HG03565 (cell line): ENCODE data around the gene ADAP1.
"Not testable (repeated sequence)": the region's sequence is repeated elsewhere in the genome, so short reads cannot be mapped to it uniquely, and the experiment has no call there.

Experiments used
- ATAC-seq: cut with Tn5 transposase; IDR thresholded peaks from one replicate; pipeline ENCODE4 v1.9.1; 2021; ENCODE audit warnings: mild to moderate bottlenecking, moderate library complexity; ENCODE audit not compliant: unreplicated experiment

ADAP1 gene

DNA sequence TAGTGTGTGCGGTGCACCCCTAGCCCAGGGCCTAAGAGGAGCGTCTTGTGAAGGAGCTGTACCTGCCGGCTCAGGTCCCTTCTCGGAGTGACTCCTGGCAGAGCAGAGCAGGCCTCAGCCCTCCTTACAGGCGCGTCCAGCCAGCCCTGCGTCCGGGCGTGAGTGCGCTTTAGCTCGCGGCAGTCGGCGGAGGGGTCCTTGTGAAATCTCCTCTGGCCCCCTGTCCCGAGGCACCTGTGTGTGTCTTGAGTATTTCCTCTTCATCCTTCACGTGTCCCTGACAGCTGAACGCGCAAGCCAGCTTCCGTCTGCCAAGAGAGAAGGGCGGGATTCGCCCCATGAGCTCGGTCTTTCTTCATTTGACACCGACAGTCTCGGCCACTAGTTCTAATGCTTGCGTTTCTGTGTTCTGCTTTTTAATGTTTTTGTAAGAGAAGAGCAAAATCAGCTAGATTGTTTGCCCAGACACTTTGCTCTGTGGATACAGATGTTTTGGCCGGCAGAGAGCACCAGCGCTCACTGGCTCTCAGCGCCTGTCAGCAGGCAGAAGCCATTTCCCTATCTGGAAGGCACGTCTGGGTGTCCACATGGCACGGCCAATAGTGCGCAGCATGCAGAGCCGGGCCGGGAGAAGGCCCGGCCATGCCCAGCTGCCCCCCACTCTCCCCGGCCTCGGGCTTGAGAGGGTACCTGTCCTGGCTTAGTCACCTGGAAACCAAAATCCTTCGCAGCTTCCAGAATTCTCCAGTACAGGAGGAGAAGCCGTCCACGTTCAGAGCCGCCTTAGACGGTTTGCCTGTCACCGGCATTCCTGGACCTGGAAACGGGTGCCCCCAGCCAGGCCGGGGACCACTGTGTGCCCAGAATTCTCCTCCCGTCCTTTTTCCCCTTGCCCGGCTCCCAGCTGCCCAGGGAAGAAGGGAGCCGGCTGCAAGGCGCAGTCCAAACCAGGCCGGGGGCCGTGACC, 71.1 kb downstream of the ADAP1 start:
- ATAC-seq, result no peak

DNA sequence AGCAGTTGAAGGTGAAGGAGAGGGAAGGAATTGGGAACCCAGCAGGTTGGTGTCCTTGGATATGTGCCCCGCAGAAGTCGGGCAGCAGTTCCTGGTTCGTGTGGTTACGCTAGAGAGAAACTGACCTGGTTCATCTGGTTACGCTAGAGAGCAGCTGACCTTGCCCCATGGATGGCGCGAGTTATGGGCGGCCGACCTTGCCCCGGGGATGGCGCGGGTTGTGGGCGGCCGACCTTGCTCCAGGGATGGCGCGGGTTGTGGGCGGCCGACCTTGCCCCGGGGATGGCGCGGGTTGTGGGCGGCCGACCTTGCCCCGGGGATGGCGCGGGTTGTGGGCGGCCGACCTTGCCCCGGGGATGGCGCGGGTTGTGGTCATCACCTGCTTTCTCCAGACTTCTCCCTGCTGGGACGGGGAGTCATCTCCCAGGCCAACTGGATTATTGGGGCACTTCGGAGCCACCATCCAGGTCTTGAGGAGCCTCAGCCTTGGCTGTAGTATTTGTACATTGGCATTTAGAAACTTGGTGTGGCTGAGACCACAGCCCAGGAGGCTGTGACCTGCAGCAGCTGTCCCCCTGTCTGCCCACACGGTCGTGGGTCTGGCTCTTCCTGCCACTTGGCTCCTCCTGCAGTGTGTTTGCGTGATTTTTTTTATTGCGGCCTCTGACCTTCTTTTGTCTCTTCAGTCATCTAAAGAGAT, 72.0 kb downstream of the ADAP1 start:
- no peak for ATAC-seq

DNA sequence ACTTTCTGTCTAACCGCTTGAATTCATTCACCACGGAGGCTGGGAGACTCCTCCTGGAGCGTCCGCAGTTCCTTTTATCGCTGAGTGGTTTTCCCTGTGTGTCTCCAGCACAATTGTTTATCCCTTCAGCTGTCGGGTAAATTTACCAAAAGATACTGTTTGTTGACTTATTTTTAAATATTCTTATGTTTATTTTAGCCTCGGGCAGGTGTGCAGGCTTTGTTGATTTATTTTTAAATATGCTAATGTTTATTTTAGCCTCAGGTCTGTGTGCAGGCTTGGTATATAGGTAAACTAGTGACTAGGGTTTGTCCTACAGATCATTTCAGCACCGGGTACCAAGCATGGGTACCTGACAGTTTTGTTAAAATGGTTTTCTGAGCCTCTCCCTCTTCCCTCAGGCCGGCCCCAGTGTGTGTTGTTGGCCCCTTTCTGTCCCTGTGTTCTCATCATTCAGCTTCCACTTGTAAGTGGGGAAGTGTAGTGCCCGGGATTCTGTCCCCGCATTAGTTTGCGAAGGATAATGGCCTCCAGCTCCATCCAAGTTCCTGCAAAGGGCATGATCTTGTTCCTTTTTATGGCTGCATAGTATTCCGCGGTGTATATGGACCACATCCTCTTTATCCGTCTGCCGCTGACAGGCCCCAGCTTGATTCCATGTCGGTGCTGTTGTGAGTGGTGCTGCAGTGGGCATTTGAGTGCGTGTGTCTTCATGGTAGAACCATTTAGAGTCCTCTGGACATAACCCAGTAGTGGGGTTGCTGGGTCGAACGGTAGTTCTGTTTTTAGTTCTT, 72.8 kb downstream of the ADAP1 start:
- ATAC-seq, result no peak

DNA sequence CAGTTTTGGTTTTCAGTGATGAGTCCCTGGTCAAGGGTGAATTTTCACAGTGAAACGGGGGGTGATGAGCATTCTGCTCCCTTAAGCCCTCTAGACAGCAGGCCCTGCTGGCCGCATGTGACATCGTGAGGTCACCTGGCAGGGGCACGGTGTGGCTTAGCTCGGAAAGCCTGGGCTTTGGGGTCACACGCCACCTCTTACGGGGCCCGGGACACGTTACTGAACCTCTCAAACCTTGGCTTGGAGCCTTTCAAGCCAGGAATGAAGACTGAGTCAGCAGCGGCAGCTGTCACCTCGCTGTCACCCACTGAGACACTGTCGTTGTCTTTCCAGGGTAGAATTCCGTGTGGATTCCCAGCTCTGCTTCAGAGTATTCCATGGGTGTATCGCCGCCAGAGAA, 74.0 kb downstream of the ADAP1 start:
- no peak for ATAC-seq

DNA sequence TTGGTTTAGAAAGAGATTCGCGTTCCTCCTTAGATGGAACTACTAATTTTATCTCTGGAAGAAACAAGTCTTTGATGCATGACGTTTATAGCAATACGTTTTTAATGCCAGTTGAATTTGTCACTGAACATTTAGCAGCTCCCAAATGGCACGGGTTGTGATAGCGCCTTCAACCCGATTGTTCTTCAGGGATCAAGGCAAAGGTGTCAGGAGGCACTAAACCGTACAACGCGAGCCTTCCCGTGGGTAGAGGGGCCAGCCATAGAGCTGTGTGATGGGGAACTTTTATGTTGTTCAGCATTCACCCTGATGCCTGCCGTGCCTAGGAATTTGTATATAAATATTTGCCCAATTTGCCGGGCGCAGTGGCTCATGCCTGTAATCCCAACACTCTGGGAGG, 74.8 kb downstream of the ADAP1 start:
- no peak for ATAC-seq

DNA sequence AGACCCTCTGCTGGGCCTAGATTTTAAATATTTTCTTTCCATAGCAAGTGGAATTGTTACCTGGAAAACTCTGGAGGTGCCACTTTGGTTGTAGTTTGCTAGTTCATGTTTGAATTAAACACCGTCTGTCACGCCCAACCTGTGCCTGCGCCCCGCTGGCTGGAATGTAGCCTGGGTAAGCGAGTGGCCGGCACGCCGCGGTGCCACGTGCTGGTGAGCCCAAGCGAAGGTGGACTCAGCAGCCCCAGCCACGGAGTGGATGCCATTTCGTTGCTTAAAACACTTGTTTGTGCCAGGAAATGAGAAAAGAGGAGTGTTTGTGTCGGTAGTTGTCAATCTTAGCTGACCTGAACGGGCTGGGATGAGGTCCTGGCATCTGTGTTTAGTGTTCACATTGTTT, 75.4 kb downstream of the ADAP1 start:
- no peak for ATAC-seq

DNA sequence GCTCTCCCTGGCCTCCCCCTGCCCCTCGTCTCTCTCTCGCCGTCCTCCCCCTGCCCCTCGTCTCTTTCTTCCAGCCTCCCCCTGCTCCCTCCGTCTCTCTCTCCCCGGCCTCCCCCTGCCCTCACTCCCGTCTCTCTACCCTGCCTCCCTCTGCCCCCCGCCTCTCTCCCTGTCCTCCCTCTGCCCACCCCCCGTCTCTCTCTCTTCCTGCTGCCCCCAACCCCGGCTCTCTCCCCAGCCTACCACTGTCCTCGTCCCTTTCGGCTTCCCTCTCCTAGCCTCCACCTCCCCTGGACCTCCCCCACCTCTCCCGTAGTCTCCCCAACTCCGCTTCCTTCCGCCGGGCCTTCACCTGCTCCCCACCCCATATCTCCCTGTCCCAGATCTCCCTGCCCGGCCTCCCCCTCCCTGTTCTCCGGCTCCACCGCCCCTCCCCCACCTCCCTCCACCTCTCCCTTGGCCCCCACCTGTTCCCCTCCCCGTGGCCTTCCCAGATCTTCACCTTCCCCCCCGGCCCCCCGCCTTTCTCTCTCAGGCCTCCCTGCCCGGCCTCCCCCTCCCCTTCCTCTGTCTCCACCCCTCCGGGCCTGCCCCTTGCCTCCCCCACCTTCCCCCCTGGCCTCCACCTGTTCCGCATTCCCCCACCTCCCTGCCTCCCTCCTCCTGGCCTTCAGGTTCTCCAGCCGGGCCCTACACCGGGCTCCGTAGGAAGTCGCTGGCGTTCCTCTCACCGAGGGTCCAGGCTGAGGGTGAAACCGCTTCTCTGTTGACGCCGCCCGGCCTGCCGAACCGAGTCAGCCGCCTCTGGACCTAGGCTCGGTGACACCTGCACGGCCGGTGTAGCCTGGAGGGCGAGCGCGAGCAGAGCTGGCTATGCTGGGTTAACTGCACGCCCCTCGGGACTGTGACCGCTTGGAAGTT, 76.9 kb downstream of the ADAP1 start:
- ATAC-seq, result no peak

DNA sequence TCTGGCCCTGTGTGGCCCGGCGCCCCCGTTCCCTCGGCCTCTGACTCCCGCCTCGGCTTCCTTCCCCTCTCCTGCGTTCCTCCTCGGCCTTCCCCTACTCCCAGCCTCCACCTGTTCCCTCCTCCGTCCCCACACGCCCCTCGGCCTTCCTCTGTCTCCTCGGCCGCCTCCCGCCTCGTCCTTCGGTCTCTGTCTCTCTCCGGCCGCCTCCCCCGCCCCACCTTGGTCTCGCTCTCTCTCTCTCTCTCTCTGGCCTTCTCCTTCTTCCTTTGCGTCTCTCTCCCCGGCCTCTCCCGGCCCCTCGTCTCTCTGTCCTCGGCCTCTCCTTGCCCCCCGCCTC, 77.5 kb downstream of the ADAP1 start:
- peak; percentile 5 for ATAC-seq

DNA sequence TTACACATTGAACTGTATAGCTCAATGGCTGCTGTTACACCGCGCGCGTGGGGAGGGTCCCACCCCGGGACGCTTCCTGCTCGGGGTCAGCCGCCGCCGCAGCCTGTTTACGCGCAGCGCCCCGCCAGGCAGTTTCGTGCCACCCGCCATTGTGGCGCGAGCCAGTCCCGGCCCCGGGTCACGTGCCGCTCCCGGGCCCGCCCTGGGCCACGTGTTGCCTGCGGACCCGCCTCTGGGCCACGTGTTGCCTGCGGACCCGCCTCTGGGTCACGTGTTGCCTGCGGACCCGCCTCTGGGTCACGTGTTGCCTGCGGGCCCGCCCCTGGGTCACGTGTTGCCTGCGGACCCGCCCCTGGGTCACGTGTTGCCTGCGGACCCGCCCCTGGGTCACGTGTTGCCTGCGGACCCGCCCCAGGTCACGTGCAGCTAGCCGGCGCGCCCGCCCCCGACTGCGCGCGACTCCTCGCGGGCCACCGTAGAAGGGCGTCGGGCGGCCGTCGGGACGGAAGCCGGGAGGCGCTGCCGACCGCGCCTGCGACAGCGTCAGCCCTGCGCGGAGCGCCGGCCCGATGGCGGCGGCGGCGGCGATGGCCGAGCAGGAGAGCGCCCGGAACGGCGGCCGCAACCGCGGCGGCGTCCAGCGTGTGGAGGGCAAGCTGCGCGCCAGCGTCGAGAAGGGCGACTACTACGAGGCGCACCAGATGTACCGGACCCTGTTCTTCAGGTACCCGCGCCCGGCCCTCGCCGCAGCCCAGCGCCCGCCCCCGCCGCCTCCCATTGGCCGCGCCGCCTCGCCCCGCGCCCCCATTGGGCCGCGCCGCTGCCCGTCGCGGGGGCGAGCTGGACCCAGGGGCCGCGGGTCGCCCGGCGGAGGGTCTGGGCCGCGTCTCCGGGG, 78.2 kb downstream of the ADAP1 start, which contains the start of gene GET4:
Gene GET4, plus strand, starts transcription at position 478 of the 895 bp plus-strand sequence. Its CDS starts 92 bp downstream, at position 570.
- peak; percentile 66 for ATAC-seq

DNA sequence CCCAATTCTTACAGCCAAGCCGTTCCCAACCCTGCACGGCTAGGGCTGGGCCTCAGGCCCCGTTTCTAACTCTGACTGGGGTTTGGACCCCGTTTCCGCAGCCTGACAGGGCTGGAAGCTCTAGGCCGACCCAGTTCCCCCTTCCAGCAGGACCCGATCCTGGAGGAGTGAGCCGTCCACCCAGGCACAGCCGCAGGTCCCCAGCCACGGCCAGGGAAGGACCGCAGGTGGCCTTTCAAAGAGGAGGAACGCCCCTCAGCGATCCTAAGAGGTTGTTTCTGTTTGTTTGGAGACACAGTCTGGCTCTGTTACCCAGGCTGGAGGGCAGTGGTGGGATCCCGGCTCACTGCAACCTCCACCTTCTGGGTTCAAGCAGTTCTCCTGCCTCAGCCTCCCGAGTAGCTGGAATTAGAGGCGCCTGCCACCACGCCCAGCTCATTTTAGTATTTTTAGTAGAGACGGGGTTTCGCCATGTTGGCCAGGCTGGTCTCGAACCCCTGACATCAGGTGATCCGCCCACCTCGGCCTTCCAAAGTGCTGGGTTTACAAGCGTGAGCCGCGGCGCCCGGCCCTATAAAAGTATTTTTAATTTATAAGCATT, 78.9 kb downstream of the ADAP1 start:
- no peak for ATAC-seq

DNA sequence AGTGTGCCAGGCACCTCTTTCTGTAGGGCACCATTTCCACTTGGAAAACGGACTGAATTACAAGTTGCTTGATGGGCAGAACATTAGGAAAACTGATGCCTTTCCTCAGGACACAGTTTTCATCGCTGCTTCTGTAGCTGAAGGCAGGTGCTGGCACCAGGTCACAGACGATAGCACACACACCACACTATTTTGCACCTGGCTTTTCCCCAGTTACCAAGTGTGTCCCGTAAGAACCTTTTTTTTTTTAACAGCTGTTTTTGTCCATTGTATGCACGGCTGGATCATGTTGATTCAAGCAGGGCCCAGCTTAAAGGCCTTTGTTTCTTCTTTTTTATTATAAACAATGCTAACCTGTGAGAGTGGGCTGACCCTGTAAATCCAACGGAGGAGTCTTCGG, 79.4 kb downstream of the ADAP1 start:
- ATAC-seq, result no peak

DNA sequence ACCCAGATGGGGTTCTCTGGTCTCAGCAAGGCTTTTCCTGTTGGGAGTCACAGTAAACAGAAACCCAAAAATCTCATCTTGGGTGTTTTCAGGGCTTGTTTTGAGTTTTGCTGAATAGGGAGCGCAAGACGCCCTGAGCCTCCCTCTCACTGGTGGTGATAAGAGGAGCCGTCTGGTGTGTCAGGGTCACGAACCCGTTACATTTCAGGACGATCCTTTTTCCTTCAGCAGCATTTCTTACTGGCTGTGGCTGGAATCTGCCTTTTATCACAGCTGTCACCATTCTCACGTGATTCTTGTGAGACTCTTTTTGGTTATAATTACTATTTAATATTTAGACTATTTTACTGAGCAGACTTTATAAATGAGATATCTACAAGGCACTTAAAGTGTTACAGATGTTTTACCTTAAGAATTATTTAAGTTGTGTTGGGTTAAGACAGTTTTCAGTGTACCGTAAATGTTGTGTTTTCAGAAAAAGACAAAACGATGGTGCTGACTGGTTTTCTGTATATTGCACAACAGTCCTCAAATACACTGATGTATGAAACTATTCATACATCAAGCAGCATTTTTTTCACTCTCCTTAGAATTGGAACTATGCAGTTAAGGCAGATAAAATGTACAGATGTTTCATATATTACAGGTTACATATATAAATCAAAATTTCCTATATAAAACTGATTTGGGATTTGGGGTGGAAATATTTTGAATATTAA, 80.3 kb downstream of the ADAP1 start:
- no peak for ATAC-seq

DNA sequence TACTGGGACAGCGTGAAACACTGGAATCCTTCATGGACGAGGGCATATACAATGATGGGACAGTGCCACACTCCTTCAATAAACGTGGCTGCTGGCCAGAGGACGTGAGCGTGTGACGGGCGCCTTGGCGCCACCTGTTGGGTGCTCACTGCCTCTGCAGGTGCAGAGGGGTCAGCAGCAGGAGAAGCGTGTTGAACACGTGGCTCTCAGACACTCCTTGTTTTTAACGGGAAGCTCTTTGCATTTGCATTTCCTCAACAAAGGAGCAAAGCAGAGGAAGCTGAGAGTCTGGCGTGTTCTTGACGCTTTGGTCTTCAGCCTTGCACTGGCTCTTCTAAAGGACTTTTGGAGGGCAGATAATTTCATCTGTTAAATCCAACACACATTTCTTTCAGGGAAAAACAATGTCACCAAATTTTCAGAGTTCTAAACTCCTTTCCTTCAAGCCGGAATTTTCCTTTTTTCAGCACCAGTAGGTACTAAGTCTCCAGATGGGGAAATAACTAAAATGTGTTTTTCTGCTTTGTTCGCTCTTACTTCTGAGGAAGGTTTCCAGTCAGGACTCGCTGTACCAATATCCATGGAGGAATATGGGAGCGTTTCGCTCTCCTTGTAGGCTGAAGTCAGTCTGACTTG, 81.0 kb downstream of the ADAP1 start:
- no peak for ATAC-seq

DNA sequence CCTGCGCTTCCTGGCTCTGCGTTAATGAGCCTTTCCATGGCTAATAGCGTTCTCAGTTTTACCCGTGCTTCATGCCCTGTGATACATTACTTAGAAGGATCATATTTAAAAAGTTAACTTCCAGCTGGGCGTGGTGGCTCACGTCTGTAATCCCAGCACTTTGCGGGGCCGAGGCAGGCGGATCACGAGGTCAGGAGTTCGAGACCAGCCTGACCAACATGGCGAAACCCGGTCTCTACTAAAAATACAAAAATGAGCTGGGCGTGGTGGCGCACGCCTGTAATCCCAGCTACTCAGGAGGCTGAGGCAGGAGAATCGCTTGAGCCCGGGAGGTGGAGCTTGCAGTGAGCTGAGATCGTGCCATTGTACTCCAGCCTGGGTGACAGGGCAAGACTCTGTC, 81.8 kb downstream of the ADAP1 start:
- ATAC-seq, result not testable (repeated sequence)

DNA sequence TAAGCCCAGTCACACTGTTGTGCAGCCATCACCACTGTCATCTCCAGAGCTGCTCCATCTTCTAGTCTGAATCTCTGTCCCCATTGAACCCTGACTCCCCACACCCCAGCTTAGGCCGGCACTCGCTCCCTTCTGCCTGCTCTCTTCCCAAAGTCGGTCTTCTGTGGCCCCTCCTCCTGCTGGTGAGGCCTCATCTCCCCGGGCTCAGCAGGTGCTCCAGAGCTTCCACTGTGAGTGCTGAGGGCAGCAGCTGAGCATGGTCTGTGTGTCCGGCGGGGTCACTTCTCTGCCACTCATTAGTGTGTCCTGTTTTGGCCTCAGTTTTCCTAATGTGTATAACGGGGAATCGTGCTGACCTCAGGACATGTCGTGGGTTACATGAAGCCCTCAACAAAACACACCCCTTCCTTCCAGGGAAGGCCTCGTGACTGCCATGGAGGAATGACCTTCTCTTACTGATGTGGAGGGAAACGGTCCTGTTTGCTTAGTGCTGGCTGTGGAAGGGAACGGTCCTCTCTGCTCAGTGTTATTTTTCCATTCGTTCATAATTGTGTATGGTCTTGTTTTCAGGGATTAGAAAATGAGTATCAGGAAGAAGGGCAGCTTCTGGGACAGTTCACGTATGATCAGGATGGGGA, 82.5 kb downstream of the ADAP1 start:
- ATAC-seq, result no peak

DNA sequence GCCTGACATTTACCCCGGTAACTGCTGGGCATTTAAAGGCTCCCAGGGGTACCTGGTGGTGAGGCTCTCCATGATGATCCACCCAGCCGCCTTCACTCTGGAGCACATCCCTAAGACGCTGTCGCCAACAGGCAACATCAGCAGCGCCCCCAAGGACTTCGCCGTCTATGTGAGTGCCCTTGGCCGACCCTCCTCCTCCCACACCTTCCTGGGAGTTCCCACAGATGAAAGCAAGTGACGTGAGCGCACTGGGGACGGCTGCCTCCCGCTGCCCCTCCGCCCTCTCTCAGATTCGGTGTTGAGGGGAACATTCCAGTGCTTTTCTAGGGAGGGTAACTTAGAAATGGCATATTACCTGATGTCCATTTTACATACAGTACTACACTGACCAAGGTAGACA, 85.1 kb downstream of the ADAP1 start:
- ATAC-seq, result no peak

DNA sequence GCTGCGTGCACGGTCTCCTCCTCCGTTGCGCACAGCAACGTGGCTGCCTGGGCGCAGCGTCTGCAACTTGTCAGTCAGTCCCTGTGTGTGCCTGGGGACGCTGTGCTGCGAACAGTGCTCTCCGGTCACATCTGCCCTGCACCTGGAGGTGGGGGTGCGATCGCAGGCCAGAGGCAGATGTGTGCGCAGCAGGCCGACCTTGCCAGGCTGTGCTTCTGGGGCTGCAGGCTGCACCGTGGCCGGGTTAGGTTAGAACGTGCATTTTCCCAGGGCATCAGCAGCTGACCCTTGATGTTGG, 86.3 kb downstream of the ADAP1 start:
- ATAC-seq, result no peak
